C4-2B (cell line): Measurements from ENCODE around the gene C10orf71.

Source experiments
- H3K27ac ChIP-seq: fragments of 450-650 bp; 2 replicates; pipeline ENCODE4 v1.5.1; 2017
- CTCF ChIP-seq: fragments of 450-650 bp; conservative IDR thresholded peaks from 2 replicates; pipeline ENCODE4 v1.5.1; 2017; ENCODE audit warnings: mild to moderate bottlenecking
- ZFX ChIP-seq: fragments of 450-650 bp; IDR thresholded peaks from 2 replicates; pipeline ENCODE4 v1.6.1; 2017

Gene C10orf71

GRCh38 chr10:49365675-49366415, 66.9 kb downstream of the C10orf71 start:
- TF ChIP-seq ZFX (no peak), CTCF (no peak)

GRCh38 chr10:49366460-49366859, 67.5 kb downstream of the C10orf71 start:
- H3K27ac ChIP-seq: no peak overlapping the region
- TF ChIP-seq ZFX (no peak), CTCF (no peak)

More at GRCh38 chr10:49365675-49366415, 66.9 kb downstream of the C10orf71 start:
- no peak overlapping the region for H3K27ac ChIP-seq

GRCh38 chr10:49367600-49367999, 68.6 kb downstream of the C10orf71 start:
- no peak overlapping the region for H3K27ac ChIP-seq
- TF ChIP-seq CTCF (no peak), ZFX (no peak)

- H3K27ac ChIP-seq: no peak overlapping the region
- TF ChIP-seq ZFX: no peak
- TF ChIP-seq CTCF: no peak
These were observed 69.3 kb downstream of the C10orf71 start for GRCh38 chr10:49368256-49368655.

GRCh38 chr10:49369216-49370162, 70.5 kb downstream of the C10orf71 start:
- no peak overlapping the region for H3K27ac ChIP-seq
- TF ChIP-seq CTCF: no peak
- no peak for TF ChIP-seq ZFX

- no peak overlapping the region for H3K27ac ChIP-seq
- TF ChIP-seq ZFX: no peak
- TF ChIP-seq CTCF: no peak
These were observed 71.5 kb downstream of the C10orf71 start for GRCh38 chr10:49370326-49371100.
